ENCODE data around the gene KLKB1. TPM values are rescaled to one million over a fixed set of nuclear protein-coding genes. Genes with fewer than 3 reads are reported as not detected.
A peak's percentile ranks its signal among the peaks of the same experiment; 100 is the strongest.

Gene KLKB1
- 0.15 TPM in 1 of 2 replicates, not detected in the other for total RNA-seq

GRCh38 chr4:186227221-186227620 is at the start of gene KLKB1:
Gene KLKB1, plus strand, starts transcription at chr4:186227507. Its CDS starts 689 bp downstream, at chr4:186228196.
- peak; percentile 3 for DNase-seq (ENCODE audit: extremely low read depth, low read depth, low spot score)

- no peak for DNase-seq (ENCODE audit: extremely low read depth, low read depth, low spot score)
These were observed 39.2 kb upstream of the KLKB1 start for GRCh38 chr4:186188107-186188506.

GRCh38 chr4:186189656-186190055 is 37.7 kb upstream of the KLKB1 start:
- DNase-seq (ENCODE audit: extremely low read depth, low read depth, low spot score): no peak

GRCh38 chr4:186190581-186191199 is 36.6 kb upstream of the KLKB1 start:
- DNase-seq (ENCODE audit: extremely low read depth, low read depth, low spot score): no peak

GRCh38 chr4:186191200-186192065 is 35.9 kb upstream of the KLKB1 start, which contains the start of gene CYP4V2:
Gene CYP4V2, plus strand, starts transcription at chr4:186191567. Its CDS starts 257 bp downstream, at chr4:186191824.
- no peak for DNase-seq (ENCODE audit: extremely low read depth, low read depth, low spot score)

GRCh38 chr4:186192066-186192612 is 35.2 kb upstream of the KLKB1 start:
- DNase-seq (ENCODE audit: extremely low read depth, low read depth, low spot score): no peak

GRCh38 chr4:186193851-186194250 is 33.5 kb upstream of the KLKB1 start:
- no peak for DNase-seq (ENCODE audit: extremely low read depth, low read depth, low spot score)

- DNase-seq (ENCODE audit: extremely low read depth, low read depth, low spot score): no peak
These were observed 31.2 kb upstream of the KLKB1 start for GRCh38 chr4:186196063-186196462.

- DNase-seq (ENCODE audit: extremely low read depth, low read depth, low spot score): no peak
These were observed 26.8 kb upstream of the KLKB1 start for GRCh38 chr4:186200516-186200915.

- DNase-seq (ENCODE audit: extremely low read depth, low read depth, low spot score): no peak
These were observed 26.3 kb upstream of the KLKB1 start for GRCh38 chr4:186201010-186201409.

GRCh38 chr4:186201535-186202230 is 25.6 kb upstream of the KLKB1 start:
- no peak for DNase-seq (ENCODE audit: extremely low read depth, low read depth, low spot score)

GRCh38 chr4:186202490-186203140 is 24.7 kb upstream of the KLKB1 start:
- no peak for DNase-seq (ENCODE audit: extremely low read depth, low read depth, low spot score)

- DNase-seq (ENCODE audit: extremely low read depth, low read depth, low spot score): no peak
These were observed 23.9 kb upstream of the KLKB1 start for GRCh38 chr4:186203406-186203805.

- DNase-seq (ENCODE audit: extremely low read depth, low read depth, low spot score): no peak
These were observed 23.2 kb upstream of the KLKB1 start for GRCh38 chr4:186204103-186204559.

GRCh38 chr4:186204686-186205085 is 22.6 kb upstream of the KLKB1 start:
- no peak for DNase-seq (ENCODE audit: extremely low read depth, low read depth, low spot score)

- DNase-seq (ENCODE audit: extremely low read depth, low read depth, low spot score): no peak
These were observed 22.2 kb upstream of the KLKB1 start for GRCh38 chr4:186205156-186205555.

- DNase-seq (ENCODE audit: extremely low read depth, low read depth, low spot score): no peak
These were observed 10.8 kb upstream of the KLKB1 start for GRCh38 chr4:186216465-186217024.

- no peak for DNase-seq (ENCODE audit: extremely low read depth, low read depth, low spot score)
These were observed 9.5 kb upstream of the KLKB1 start for GRCh38 chr4:186217733-186218293.

- no peak for DNase-seq (ENCODE audit: extremely low read depth, low read depth, low spot score)
These were observed 5.7 kb upstream of the KLKB1 start for GRCh38 chr4:186221624-186222023.

GRCh38 chr4:186225848-186226247 is 1.5 kb upstream of the KLKB1 start:
- no peak for DNase-seq (ENCODE audit: extremely low read depth, low read depth, low spot score)
